HG03045 (cell line): ENCODE data around the gene CRABP2.

Experiments used
- ATAC-seq: cut with Tn5 transposase; IDR thresholded peaks from one replicate; pipeline ENCODE4 v1.9.1; 2021; ENCODE audit warnings: mild to moderate bottlenecking, moderate library complexity; ENCODE audit not compliant: unreplicated experiment

The CRABP2 gene

GRCh38 chr1:156691665-156692440 lies 13.5 kb downstream of the CRABP2 start:
- ATAC-seq, result no peak

- ATAC-seq, result no peak
Measured at GRCh38 chr1:156691191-156691590, 14.2 kb downstream of the CRABP2 start.

- ATAC-seq, result no peak
Measured at GRCh38 chr1:156690675-156691036, 14.7 kb downstream of the CRABP2 start.

- no peak for ATAC-seq
Measured at GRCh38 chr1:156689953-156690674, 15.3 kb downstream of the CRABP2 start.

DNA sequence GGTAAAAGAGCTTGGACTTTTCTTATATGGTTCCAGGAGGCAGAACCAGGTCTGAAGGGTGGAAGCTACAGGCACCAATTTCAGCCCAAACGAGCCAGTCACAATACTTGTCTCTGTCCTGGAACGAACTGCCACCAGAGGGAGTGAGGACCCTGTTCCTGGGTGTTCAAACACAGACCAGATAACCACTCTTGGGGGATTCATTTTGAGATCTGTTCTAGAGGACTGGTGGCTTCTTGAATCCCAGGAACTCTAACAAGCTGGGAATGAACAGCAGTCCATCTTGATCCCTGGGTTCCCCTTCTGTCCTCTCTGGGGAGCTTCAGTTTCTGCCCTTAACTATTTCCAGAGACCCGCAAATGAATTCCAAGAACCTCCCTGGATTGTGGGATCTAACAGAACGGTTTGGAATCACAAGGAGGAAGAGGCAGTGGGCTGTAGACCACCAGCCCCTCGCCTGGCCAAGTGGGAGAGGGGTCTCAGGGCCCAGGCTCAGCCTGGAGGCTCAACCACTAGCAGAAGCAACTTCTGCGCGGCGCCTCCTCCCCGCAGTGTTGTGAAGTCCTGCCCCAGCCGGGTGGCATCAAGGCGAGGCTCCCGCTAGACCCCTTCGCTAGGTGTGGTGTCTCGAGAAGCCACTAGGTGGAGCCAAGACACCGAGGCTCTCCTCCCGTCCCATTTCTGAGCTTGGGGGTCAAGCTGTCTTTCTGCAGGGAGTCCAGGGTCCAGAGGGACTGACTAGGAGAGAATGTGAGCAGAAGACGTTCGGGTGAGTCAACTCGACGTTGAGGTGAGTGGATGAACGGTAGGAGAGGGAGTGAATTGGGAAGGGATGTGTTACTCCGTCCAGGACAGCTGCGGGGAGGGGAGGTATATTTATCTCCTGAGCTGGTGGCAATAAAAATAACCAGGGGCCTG lies 16.1 kb downstream of the CRABP2 start:
- ATAC-seq, result no peak

GRCh38 chr1:156684227-156684782 lies 21.1 kb downstream of the CRABP2 start:
- ATAC-seq, result no peak

DNA sequence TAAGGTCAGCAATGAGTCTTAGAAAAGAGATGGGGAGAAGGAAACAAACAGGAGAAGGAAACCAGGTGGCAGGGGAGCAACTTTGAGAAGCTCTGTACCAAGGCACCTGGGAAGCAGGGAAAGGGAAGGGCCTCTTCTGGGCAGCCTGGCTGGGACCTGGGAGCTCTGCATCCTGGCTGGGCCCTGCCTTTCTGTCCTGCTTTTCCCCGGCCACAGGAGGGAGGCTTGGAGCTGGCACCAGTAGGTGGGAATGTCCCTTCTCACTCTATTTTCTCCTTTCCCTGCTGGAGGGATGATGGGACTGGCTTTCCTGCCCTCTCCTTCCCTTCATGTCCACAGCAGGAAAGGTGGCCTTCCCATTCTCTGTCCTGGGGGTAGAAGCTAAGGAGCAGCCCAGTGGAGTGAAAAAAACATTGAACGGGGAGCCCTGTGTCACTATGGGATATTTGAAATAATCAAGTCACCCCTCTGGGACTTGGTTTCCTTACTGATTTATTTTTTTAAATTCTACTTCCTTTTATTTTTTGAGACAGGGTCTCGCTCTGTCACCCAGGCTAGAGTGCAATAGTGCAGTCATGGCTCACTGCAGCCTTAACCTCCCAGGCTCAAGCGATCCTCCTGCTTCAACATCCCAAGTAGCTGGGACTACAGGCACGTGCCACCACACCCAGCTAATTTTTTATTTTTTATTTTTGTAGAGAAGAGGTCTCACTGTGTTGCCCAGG lies 23.1 kb downstream of the CRABP2 start:
- no peak for ATAC-seq

- no peak for ATAC-seq
Measured at GRCh38 chr1:156681196-156681960, 24.0 kb downstream of the CRABP2 start.

DNA sequence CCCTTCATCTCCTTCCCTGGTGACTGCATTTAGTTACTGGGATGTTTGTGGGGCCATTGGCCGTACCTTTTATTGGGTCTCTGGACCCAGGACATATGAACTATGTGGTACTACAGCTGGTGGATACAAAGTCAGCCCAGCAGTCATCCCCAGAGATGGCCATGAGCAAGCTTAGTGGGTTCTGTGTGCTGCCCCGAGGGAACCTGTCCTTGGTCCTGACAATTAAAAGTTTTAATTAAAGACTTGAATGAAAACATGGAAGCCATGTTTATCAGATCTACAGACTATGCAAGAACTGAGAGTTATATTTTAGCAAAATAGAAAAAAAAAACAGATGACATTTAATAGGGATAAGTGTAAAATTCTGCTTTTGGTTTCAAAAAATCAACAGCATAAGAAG lies 25.3 kb downstream of the CRABP2 start:
- no peak for ATAC-seq

DNA sequence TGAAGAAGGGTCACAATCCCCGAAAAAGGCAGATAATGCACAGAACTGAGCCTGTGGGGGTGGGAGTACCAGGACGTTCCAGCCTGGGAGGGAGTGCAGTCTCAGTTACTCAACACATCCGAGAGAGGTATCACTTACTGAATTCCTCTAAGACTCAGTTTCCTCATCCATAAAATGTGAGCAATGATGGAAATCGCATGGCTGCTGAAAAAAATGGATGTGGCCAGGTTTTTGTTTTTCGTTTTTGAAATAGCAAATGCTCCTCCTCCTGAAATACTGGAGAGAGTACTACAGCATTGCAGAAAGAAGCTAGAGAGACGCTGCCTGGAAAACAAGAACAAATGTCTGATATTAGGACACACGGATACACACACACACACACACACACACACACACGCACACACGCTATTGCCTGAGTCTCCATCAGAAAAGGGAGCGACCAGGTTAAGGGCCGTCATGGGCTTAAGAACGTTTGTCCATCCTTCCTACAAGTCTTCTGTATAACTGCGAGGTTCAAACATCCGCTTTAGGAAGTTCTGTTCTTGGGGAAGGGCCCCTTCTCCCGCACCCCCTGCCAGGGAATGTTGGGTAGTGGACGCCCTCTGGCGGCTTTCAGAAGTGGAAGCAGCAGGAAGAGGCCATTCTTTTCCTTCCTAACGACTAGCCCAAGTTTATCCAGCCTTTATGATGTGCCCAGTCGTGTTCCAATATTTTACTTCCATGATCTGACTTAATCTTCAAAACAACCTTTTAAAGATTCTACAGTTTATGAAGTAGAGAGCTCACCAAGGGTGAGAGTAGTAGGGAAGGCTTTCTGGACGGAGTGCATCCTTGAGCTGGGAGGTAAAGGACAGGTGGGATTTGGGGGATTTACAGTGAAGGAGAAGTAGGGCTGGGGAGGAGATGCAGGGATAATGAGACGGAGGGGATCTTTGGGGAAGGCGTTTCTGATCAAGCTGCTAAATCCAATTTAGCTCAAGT lies 27.5 kb downstream of the CRABP2 start:
- ATAC-seq, result no peak

DNA sequence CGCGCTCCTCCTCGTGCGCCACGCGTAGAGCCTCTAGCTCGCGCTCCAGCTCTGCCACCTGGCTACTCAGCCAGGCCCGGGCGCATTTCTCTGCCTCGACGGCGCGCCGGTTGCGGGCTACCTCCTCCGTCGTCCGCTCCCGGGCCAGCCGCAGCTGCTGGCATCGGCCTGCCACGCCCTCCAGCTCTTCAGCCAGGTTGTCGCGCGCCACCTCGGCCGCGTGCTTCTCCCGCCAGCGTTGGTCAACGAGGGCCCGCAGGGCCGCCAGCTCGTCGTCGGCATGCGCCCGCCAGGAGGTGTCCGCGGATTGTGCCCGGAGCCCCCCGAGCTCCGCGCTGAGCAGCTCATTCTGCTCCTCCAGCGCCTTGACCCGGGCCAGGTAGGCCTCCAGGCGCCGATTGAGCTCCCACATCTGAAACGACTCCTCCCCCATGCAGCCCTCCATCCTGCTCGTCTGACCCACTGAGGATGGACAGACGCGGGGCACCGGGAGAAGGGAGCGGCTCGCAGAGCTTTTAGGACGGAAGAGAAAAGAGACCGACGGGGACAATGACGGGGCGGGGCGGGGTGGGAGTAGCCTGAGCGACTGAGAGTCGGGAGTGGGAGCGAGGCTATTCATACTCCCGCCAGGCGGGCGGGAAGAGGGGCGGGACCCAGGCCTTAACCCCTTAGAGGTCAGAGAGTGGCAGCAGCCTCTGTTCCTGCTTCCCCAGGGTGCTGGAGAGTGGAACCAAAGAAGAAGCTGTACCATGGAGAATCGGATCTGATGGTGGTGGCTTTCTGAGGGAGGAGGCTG lies 28.4 kb downstream of the CRABP2 start, which contains the start of gene NES:
Gene NES (minus strand): TSS at position 588 of the 796 bp plus-strand sequence. CDS start 143 bp downstream, at position 445.
- ATAC-seq, result no peak

DNA sequence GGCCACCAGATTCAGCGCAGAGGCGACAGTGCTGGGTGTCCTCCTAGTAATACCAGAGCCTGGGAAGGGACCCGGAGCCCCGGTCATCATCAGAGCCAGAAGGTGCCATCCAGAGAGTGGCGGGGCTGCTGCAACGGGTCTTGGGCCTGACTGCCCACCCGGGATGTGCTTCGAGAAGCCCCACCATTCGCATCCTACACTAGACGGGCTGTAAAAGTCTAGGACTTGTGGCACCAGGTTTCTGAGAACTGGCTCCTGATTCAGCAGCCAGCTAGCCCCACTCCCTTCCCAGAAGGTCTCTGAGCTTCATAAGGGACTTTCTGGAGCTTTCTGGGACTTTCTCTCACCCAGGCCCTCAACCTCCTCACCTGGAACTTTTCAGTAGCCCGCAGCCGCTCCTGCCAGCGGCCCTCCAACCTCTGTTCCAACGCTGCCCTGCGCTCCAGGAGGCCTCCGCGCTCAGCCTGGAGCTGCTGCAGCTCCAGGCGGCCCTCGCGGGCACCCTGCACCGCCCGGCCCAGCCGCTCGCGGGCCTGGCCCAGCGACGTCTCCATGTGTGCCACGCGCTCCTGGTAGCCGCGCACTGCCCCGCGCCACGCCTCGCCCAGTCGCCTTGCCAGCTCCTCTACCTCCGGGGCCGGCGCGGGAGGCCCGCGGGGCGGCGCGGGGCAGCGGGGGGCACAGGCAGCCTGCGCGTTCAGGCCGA lies 29.1 kb downstream of the CRABP2 start:
- ATAC-seq, result no peak

DNA sequence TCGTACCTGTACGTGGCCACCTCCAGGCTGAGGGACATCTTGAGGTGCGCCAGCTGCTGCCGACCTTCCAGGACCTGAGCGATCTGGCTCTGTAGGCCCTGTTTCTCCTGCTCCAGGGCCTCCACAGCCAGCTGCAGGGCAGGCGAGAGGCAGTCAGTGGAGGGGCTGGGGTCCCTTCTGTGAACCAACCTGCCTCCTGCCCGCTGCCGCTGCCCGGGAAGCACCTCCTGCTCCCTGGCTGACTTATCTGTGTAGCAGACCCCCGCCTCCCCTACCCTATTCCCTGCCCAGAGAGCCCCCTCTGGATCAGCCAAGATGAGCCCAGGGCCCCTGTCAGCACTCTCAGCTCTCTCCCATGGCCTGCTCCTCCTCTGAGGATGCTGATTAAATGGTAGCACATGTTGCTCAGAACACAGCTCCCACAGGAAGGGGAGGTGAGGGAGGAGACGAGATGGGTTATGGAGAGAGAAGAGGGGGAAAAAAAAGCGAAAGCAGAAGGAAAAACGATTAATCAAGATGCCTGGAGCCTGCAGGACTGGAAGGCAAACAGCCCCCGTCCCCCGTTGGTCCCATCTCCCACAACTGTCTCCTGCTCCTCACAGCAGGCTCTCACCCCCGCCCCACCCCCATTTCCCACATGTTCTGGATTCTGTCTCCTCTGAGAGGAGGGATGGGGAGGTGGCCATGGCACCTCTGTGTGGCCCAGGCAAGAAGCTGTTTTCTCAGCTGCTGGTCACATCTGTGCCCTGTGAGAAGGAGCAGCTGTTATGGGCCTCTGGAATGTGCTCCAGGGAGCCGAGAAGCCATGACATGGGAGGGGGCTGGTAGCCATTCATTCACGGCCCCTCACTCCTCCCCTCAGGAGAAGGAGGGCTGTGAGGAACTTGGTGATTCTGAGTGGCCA lies 29.9 kb downstream of the CRABP2 start:
- ATAC-seq, result no peak

GRCh38 chr1:156673387-156674121 lies 31.8 kb downstream of the CRABP2 start:
- ATAC-seq, result no peak

DNA sequence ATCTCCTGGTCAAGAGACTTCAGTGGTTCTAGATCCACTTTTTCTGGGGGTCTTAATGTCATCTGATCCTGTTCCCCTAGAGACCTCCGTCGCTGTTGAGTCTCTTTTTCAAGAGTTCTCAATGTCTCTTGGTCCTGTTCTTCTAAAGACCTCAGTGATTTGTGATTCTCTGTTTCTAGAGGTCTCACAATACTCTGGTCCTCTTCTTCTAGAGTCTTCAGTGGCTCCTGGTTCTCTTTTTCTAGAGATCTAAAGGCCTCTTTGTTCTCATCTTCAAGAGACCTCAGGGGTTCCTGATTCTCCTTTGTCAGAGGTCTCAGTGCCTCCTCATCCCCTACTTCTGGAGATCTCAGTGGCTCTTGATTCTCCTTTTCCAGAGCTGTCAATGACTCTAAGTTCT lies 33.6 kb downstream of the CRABP2 start:
- ATAC-seq, result no peak
